ENCODE measurements around the gene SPHK2. TPM values are rescaled to one million over a fixed set of nuclear protein-coding genes. Genes with fewer than 3 reads are reported as not detected.

Gene SPHK2
- total RNA-seq, 1 donor from 2014 or later = 7.2 TPM

DNA sequence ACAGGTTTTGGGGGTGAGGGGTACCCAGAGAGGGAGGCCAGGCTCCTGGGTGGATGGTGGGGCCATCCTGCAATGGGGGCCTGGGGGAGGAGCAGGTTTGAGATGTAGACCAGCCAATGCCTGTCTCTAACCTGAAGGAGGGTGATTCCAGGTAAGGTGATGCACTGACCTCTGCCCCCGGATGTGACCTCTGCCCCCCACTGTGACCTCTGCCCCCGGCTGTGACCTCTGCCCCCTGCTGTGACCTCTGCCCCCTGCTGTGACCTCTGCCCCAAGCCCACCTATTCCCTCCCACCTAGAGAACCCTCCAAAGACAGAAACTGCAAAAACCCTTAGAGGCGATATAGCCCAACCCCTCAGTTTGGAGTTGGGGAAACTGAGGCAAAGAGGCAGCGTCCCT lies 23.1 kb upstream of the SPHK2 start:
- no peak overlapping the region for H3K4me2 ChIP-seq
- H3K27me3 ChIP-seq = no peaks in the 10 kb centered on the region
- no peak overlapping the region for H2AFZ ChIP-seq (replicated peaks)
- H3K4me1 Mint-ChIP-seq = peaks cover 4% of the 10 kb centered on the region
- H3K4me3 ChIP-seq = no peak overlapping the region
- no peak for TF ChIP-seq CTCF (IDR thresholded peaks at IDR 0.05)
- TF ChIP-seq EZH2 (IDR thresholded peaks at IDR 0.05) = no peak
- no peak for TF ChIP-seq EZH2phosphoT487 (IDR thresholded peaks at IDR 0.05)
- H3K4me1 ChIP-seq = no peaks in the 10 kb centered on the region
- no peak overlapping the region for H3K27ac ChIP-seq
- no peaks in the 10 kb centered on the region for H4K20me1 ChIP-seq (ENCODE audit: low read depth)
- no peaks in the 10 kb centered on the region for H3K79me2 ChIP-seq (ENCODE audit: low read depth)
- H3K9ac ChIP-seq = no peak overlapping the region
- no peaks in the 10 kb centered on the region for H3K36me3 Mint-ChIP-seq
- H3K9me3 ChIP-seq (ENCODE audit: low read depth) = no peaks in the 10 kb centered on the region
- no peak overlapping the region for H3K27ac Mint-ChIP-seq
- H3K27me3 Mint-ChIP-seq (ENCODE audit: insufficient read depth, low read depth) = peaks cover 5% of the 10 kb centered on the region
- no peaks in the 10 kb centered on the region for H3F3A ChIP-seq (ENCODE audit: low read depth)
- no peaks in the 10 kb centered on the region for H3K36me3 ChIP-seq
- no peak overlapping the region for H3K4me3 Mint-ChIP-seq
- no peaks in the 10 kb centered on the region for H3K9me3 Mint-ChIP-seq
- no peak for DNase-seq (ENCODE audit: low spot score)

DNA sequence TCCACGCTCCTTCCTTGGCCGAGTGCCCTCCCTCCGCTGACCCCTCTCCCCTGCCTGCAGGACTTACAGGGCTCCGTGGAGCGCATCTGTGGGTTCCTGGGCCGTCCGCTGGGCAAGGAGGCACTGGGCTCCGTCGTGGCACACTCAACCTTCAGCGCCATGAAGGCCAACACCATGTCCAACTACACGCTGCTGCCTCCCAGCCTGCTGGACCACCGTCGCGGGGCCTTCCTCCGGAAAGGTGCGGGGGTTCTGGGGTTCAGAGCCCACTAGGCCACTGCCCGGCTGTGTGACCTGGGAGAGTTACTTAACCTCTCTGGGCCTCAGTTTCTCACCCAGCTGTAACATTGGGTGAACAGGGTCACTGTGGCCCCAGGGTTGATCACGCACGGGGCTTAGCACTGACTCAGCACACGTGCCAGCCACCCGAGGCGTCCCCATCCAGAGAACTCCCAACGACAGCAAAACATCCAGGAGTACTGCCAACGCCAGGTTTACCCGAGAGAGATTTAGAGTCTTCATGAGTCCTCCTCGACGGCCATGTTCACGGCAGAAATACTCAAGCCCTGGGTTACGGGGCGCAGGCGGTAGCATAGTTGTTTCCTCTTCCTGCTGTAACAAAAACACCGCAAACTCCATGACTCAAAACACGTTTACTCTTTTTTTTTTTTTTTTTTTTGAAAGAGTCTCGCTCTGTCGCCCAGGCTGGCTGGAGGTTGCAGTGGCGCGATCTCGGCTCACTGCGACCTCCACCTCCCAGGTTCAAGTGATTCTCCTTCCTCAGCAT lies 22.4 kb upstream of the SPHK2 start:
- Histone ChIP-seq H3K27ac (no peak overlapping the region), H2AFZ (replicated peaks) (no peak overlapping the region), H3F3A (ENCODE audit: low read depth) (no peaks in the 10 kb centered on the region), H3K9me3 (ENCODE audit: low read depth) (no peaks in the 10 kb centered on the region), H3K9ac (no peak overlapping the region), H3K4me1 (no peaks in the 10 kb centered on the region), H3K27me3 (no peaks in the 10 kb centered on the region), H4K20me1 (ENCODE audit: low read depth) (no peaks in the 10 kb centered on the region), H3K36me3 (no peaks in the 10 kb centered on the region), H3K4me2 (no peak overlapping the region), H3K79me2 (ENCODE audit: low read depth) (no peaks in the 10 kb centered on the region), H3K4me3 (no peak overlapping the region)
- Mint-ChIP-seq H3K27me3 (ENCODE audit: insufficient read depth, low read depth) (peaks cover 7% of the 10 kb centered on the region), H3K9me3 (no peaks in the 10 kb centered on the region), H3K36me3 (no peaks in the 10 kb centered on the region), H3K4me1 (peaks cover 4% of the 10 kb centered on the region), H3K27ac (no peak overlapping the region), H3K4me3 (no peak overlapping the region)
- no peak for DNase-seq (ENCODE audit: low spot score)
- TF ChIP-seq EZH2 (IDR thresholded peaks at IDR 0.05) (no peak), CTCF (IDR thresholded peaks at IDR 0.05) (no peak), EZH2phosphoT487 (IDR thresholded peaks at IDR 0.05) (no peak)

GRCh38 chr19:48598996-48599700 lies 20.2 kb upstream of the SPHK2 start:
- Mint-ChIP-seq H3K27me3 (ENCODE audit: insufficient read depth, low read depth) (peaks cover 7% of the 10 kb centered on the region), H3K9me3 (no peaks in the 10 kb centered on the region), H3K27ac (no peak overlapping the region), H3K36me3 (no peaks in the 10 kb centered on the region), H3K4me3 (no peak overlapping the region), H3K4me1 (peaks cover 4% of the 10 kb centered on the region)
- H3K27me3 ChIP-seq = no peaks in the 10 kb centered on the region
- H3K27ac ChIP-seq = no peak overlapping the region
- no peak for TF ChIP-seq CTCF (IDR thresholded peaks at IDR 0.05)
- no peak for TF ChIP-seq EZH2 (IDR thresholded peaks at IDR 0.05)
- no peak for TF ChIP-seq EZH2phosphoT487 (IDR thresholded peaks at IDR 0.05)
- H4K20me1 ChIP-seq (ENCODE audit: low read depth) = no peaks in the 10 kb centered on the region
- no peak overlapping the region for H2AFZ ChIP-seq (replicated peaks)
- H3K79me2 ChIP-seq (ENCODE audit: low read depth) = no peaks in the 10 kb centered on the region
- DNase-seq (ENCODE audit: low spot score) = no peak
- no peaks in the 10 kb centered on the region for H3K36me3 ChIP-seq
- no peak overlapping the region for H3K9ac ChIP-seq
- H3K9me3 ChIP-seq (ENCODE audit: low read depth) = no peaks in the 10 kb centered on the region
- no peak overlapping the region for H3K4me2 ChIP-seq
- H3K4me1 ChIP-seq = no peaks in the 10 kb centered on the region
- no peak overlapping the region for H3K4me3 ChIP-seq
- no peaks in the 10 kb centered on the region for H3F3A ChIP-seq (ENCODE audit: low read depth)
